ENCODE results near the gene PEX16. TPM values are rescaled to one million over a fixed set of nuclear protein-coding genes. Genes with fewer than 3 reads are reported as not detected.
A peak's percentile ranks its signal among the peaks of the same experiment; 100 is the strongest.

The PEX16 gene
- total and polyA plus RNA-seq, 2 of the 13 experiments (the other 11 are each of a cell fraction or from before 2014, with no cell fraction given) = 12.5 to 21.8 TPM

DNA sequence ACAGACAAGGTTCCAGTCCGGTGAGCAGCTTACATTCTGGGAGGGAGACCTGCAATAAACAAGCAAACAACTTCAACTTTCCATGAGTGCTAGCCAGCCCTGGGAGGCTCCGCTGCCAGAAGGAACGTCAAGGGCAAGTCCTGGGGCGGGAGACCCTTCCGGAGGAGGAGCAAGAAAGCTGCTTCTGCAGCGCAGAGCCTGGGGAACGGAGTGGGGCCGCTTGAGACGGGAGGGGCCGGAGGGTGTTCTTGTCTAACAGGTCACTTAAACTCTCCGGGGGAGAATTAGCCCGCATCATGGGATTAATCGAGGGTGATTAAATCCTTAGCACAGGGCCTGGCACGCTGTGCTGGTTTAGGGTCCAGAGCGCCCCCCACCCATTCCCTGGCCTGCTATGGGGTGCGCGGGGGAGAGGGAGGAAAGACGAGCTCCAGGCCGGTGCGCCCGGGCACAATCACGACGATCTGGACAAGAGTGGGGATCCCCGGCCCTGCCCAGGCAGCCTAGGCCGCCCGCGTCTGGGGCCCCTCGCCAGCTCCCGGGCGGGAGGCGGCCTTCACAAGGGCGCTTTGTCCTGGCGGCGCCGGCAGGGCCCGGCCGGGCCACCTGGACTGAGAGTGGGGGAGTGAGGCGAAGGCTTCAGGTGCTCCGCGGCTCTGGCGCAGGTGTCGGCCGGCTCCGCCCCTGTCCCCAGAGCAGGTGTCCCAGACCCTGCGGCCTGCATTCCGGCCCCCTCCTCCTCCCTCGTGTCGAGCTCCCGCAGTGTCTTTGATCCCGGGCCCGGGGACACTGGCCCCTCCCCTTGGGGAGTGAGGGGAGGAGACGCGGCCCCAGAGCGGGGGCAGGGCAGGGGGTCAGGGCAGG, 4.1 kb upstream of the PEX16 start (continued):
- no peak for TF ChIP-seq MXI1 (IDR thresholded peaks at IDR 0.05; ENCODE audit: borderline replicate concordance, low read depth, low read length)
- TF ChIP-seq ZNF724P (CRISPR knock-in tag; IDR thresholded peaks at IDR 0.05; ENCODE audit: borderline replicate concordance) = no peak
- no peak for TF ChIP-seq POGZ (CRISPR knock-in tag; IDR thresholded peaks at IDR 0.05)
- TF ChIP-seq ZNF335 (CRISPR knock-in tag; IDR thresholded peaks at IDR 0.05) = no peak
- no peak for TF ChIP-seq ZNF878 (CRISPR knock-in tag; IDR thresholded peaks at IDR 0.05)
- TF ChIP-seq MEIS2 (CRISPR knock-in tag; IDR thresholded peaks at IDR 0.05) = 0 out of 2 replicates have a peak, but pooled peaks have one; percentile 16
- TF ChIP-seq REL (CRISPR knock-in tag; conservative IDR thresholded peaks at IDR 0.05) = no peak
- no peak for TF ChIP-seq FIP1L1 (IDR thresholded peaks at IDR 0.05; ENCODE audit: borderline replicate concordance, insufficient read depth, low read depth, low read length)
- no peak for TF ChIP-seq GATA4 (IDR thresholded peaks at IDR 0.05; ENCODE audit: borderline replicate concordance, low read depth)
- no peak for TF ChIP-seq KAT2B (IDR thresholded peaks at IDR 0.05; ENCODE audit: borderline replicate concordance, low read depth, low read length)
- no peak for TF ChIP-seq ZNF891 (CRISPR knock-in tag; IDR thresholded peaks at IDR 0.05)
- no peak for TF ChIP-seq REXO4 (CRISPR knock-in tag; IDR thresholded peaks at IDR 0.05; ENCODE audit: borderline replicate concordance)
- TF ChIP-seq, protein P1, sequence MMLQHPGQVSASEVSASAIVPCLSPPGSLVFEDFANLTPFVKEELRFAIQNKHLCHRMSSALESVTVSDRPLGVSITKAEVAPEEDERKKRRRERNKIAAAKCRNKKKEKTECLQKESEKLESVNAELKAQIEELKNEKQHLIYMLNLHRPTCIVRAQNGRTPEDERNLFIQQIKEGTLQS (CRISPR knock-in tag; IDR thresholded peaks at IDR 0.05) = peak; percentile 52; the same call in 1 of the 2 replicates
- TF ChIP-seq NFKB2 (CRISPR knock-in tag; IDR thresholded peaks at IDR 0.05; ENCODE audit: borderline replicate concordance) = no peak
- no peak for TF ChIP-seq ZNF879 (CRISPR knock-in tag; IDR thresholded peaks at IDR 0.05)
- TF ChIP-seq, protein P2, sequence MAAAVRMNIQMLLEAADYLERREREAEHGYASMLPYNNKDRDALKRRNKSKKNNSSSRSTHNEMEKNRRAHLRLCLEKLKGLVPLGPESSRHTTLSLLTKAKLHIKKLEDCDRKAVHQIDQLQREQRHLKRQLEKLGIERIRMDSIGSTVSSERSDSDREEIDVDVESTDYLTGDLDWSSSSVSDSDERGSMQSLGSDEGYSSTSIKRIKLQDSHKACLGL (CRISPR knock-in tag; IDR thresholded peaks at IDR 0.05) = peak; percentile 29; the same call in 1 of the 2 replicates
- no peak for TF ChIP-seq CREB1 (IDR thresholded peaks at IDR 0.05)
- TF ChIP-seq CREB1 (CRISPR knock-in tag; IDR thresholded peaks at IDR 0.05) = no peak
- no peak for TF ChIP-seq HCFC1 (IDR thresholded peaks at IDR 0.05; ENCODE audit: low read depth, low read length)
- no peak for TF ChIP-seq ZNF749 (CRISPR knock-in tag; IDR thresholded peaks at IDR 0.05; ENCODE audit: borderline replicate concordance)
- TF ChIP-seq, protein P3, sequence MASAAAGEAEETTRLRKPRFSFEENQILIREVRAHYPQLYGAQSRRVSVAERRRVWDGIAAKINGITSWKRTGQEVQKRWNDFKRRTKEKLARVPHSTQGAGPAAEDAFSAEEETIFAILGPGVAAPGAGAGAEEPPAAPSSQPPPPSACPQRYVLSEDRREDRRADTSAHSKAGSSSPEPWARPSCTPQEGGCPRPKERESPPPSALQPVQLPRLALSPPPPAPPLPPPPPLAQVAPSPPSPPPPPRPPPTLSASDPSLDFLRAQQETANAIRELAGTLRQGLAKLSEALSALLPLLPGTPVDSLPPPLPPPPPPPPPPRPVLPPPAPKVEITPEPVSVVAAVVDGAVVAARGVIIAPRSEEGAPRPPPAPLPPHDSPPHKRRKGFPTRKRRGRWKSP (CRISPR knock-in tag; IDR thresholded peaks at IDR 0.05) = 0 out of 2 replicates have a peak, but pooled peaks have one; percentile 22
- TF ChIP-seq CENPT (CRISPR knock-in tag; IDR thresholded peaks at IDR 0.05; ENCODE audit: low read depth) = no peak
- no peak for TF ChIP-seq ZNF317 (CRISPR knock-in tag; IDR thresholded peaks at IDR 0.05)
- TF ChIP-seq, protein P4, sequence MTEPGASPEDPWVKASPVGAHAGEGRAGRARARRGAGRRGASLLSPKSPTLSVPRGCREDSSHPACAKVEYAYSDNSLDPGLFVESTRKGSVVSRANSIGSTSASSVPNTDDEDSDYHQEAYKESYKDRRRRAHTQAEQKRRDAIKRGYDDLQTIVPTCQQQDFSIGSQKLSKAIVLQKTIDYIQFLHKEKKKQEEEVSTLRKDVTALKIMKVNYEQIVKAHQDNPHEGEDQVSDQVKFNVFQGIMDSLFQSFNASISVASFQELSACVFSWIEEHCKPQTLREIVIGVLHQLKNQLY (CRISPR knock-in tag; IDR thresholded peaks at IDR 0.05) = no peak
- TF ChIP-seq ZNF234 (CRISPR knock-in tag; conservative IDR thresholded peaks at IDR 0.05) = no peak
- TF ChIP-seq, protein P5, sequence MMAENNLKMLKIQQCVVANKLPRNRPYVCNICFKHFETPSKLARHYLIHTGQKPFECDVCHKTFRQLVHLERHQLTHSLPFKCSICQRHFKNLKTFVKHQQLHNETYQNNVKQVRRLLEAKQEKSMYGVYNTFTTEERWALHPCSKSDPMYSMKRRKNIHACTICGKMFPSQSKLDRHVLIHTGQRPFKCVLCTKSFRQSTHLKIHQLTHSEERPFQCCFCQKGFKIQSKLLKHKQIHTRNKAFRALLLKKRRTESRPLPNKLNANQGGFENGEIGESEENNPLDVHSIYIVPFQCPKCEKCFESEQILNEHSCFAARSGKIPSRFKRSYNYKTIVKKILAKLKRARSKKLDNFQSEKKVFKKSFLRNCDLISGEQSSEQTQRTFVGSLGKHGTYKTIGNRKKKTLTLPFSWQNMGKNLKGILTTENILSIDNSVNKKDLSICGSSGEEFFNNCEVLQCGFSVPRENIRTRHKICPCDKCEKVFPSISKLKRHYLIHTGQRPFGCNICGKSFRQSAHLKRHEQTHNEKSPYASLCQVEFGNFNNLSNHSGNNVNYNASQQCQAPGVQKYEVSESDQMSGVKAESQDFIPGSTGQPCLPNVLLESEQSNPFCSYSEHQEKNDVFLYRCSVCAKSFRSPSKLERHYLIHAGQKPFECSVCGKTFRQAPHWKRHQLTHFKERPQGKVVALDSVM (CRISPR knock-in tag; IDR thresholded peaks at IDR 0.05) = no peak
- 0 out of 2 replicates have a peak, but pooled peaks have one; percentile 28 for TF ChIP-seq ZNF761 (CRISPR knock-in tag; conservative IDR thresholded peaks at IDR 0.05)
